K562 (cell line): ENCODE measurements around the gene SRCIN1. TPM values are rescaled to one million over a fixed set of nuclear protein-coding genes. Genes with fewer than 3 reads are reported as not detected.

Experiments
- ATF1 ChIP-seq, 2 experiments: fragments of 450-650 bp in 1 of 2; IDR thresholded peaks; 2 replicates each; pipeline ENCODE4 v1.6.1; 2016; ENCODE audit warnings: missing compliant biosample characterization in 1 of 2, missing genetic modification characterization in 1 of 2
- BDP1 ChIP-seq: IDR thresholded peaks from 3 replicates; pipeline ENCODE4 v1.6.1; 2011; ENCODE audit not compliant: insufficient read length, insufficient read depth
- CEBPG ChIP-seq, 3 experiments: fragments of 200-800 bp in 1 of 3; sonication (Bioruptor generic) in 1 of 3; sonication (generic) in 1 of 3; formaldehyde crosslinking in 1 of 3; IDR thresholded peaks in 2 of 3; conservative IDR thresholded peaks in 1 of 3; 2 replicates each; pipeline versions ENCODE4 v1.6.1 to v1.8.0; 2016 to 2022; ENCODE audit warnings: missing compliant biosample characterization in 2 of 3, missing genetic modification characterization in 2 of 3, mild to moderate bottlenecking in 1 of 3, missing genetic modification reagents in 1 of 3
- GTF2A2 ChIP-seq: IDR thresholded peaks from 2 replicates; pipeline ENCODE4 v1.6.1; 2016; ENCODE audit warnings: mild to moderate bottlenecking, missing genetic modification characterization, missing compliant biosample characterization
- HCFC1 ChIP-seq: IDR thresholded peaks from 2 replicates; pipeline ENCODE4 v1.6.1; 2012; ENCODE audit warnings: low read depth, low read length, improper control_type of control experiment
- JUND ChIP-seq, 2 experiments: IDR thresholded peaks; 2 replicates in 1 of 2; 3 replicates in 1 of 2; pipeline ENCODE4 v1.6.1; 2011; ENCODE audit warnings: borderline replicate concordance in 2 of 2, low read depth in 2 of 2, low read length in 2 of 2, improper control_type of control experiment in 1 of 2, missing biosample characterization in 1 of 2, missing genetic modification characterization in 1 of 2, missing genetic modification reagents in 1 of 2
- MAFK ChIP-seq: IDR thresholded peaks from 2 replicates; pipeline ENCODE4 v1.6.1; 2011; ENCODE audit warnings: low read length, improper control_type of control experiment
- PATZ1 ChIP-seq: fragments of 250-450 bp; sonication (Bioruptor Pico); IDR thresholded peaks from 2 replicates; pipeline ENCODE4 v1.5.0; 2020; ENCODE audit warnings: mild to moderate bottlenecking, borderline replicate concordance
- PRMT5 ChIP-seq: sonication (generic); formaldehyde crosslinking; IDR thresholded peaks from 2 replicates; pipeline ENCODE4 v1.5.0; 2020; ENCODE audit warnings: missing genetic modification reagents
- RBFOX2 ChIP-seq: fragments of 200-400 bp; formaldehyde crosslinking; IDR thresholded peaks from 2 replicates; pipeline ENCODE4 v1.6.1; 2017; ENCODE audit warnings: low read depth, mild to moderate bottlenecking, low read length, moderate library complexity
- SAFB ChIP-seq: fragments of 200-400 bp; formaldehyde crosslinking; IDR thresholded peaks from 2 replicates; pipeline ENCODE4 v1.6.1; 2017; ENCODE audit warnings: low read depth, low read length, borderline replicate concordance
- SIX5 ChIP-seq, 2 experiments: IDR thresholded peaks; 2 replicates each; pipeline ENCODE4 v1.6.1; 2011; ENCODE audit warnings: low read length in 2 of 2, borderline replicate concordance in 1 of 2, low read depth in 1 of 2, mild to moderate bottlenecking in 1 of 2, moderate library complexity in 1 of 2; ENCODE audit not compliant: insufficient read depth in 1 of 2
- ZNF324 ChIP-seq: fragments of 250-450 bp; sonication (Bioruptor Pico); IDR thresholded peaks from 2 replicates; pipeline ENCODE4 v1.4.0; 2020; ENCODE audit warnings: mild to moderate bottlenecking
- ZNF398 ChIP-seq: fragments of 250-450 bp; sonication (Bioruptor Pico); IDR thresholded peaks from 2 replicates; pipeline ENCODE4 v1.8.0; 2021; ENCODE audit warnings: moderate library complexity, mild to moderate bottlenecking, inconsistent platforms
- ZNF57 ChIP-seq: fragments of 450-650 bp; formaldehyde crosslinking; IDR thresholded peaks from 2 replicates; pipeline ENCODE4 v1.4.0; 2020; ENCODE audit warnings: mild to moderate bottlenecking, moderate library complexity
- ZNF830 ChIP-seq: fragments of 250-450 bp; sonication (Bioruptor Pico); IDR thresholded peaks from 2 replicates; pipeline ENCODE4 v1.5.0; 2021; ENCODE audit warnings: mild to moderate bottlenecking
- polyA plus RNA-seq, 8 experiments: library from polyadenylated mRNA; depleted of rRNA in 4 of 8; stranded (reverse) in 5 of 8; unstranded in 3 of 8; fragments of >200 nt; fragmentation: Nextera tagmentation in 2 of 8; fragmentation: Illumina TruSeq in 1 of 8; extraction: Ambion mirVana in 2 of 8; extraction: Trizol in 1 of 8; gene quantifications; 2 replicates each; pipeline versions ENCODE4 v1.2.1 to v1.2.3, GENCODE V29; 2011 to 2014; ENCODE audit warnings: inconsistent platforms in 1 of 8, missing spikeins in 1 of 8
- total RNA-seq, 7 experiments: library from RNA; depleted of rRNA in 6 of 7; stranded (reverse); fragments of >200 nt in 6 of 7; fragmentation: Illumina TruSeq in 2 of 7; extraction: Trizol in 2 of 7; gene quantifications; 2 replicates each; pipeline versions ENCODE4 v1.2.1 to v1.2.3, GENCODE V29; 2011 to 2021; ENCODE audit warnings: low replicate concordance in 1 of 7
- TF ChIP-seq, protein P1 (sequence below): sonication (generic); formaldehyde crosslinking; IDR thresholded peaks from 2 replicates; pipeline ENCODE4 v1.8.1; 2023; ENCODE audit warnings: mild to moderate bottlenecking, missing genetic modification reagents
- TF ChIP-seq, protein P2 (sequence below): fragments of 150-350 bp; IDR thresholded peaks from 2 replicates; pipeline ENCODE4 v1.6.1; 2014; ENCODE audit warnings: low read depth, mild to moderate bottlenecking, low read length, borderline replicate concordance

SRCIN1 gene
- total and polyA plus RNA-seq, 9 of the 15 experiments (the other 6 are each of a cell fraction or from before 2014, with no cell fraction given) = 0.09 to 0.33 (median 0.13) TPM; not detected in 6

DNA sequence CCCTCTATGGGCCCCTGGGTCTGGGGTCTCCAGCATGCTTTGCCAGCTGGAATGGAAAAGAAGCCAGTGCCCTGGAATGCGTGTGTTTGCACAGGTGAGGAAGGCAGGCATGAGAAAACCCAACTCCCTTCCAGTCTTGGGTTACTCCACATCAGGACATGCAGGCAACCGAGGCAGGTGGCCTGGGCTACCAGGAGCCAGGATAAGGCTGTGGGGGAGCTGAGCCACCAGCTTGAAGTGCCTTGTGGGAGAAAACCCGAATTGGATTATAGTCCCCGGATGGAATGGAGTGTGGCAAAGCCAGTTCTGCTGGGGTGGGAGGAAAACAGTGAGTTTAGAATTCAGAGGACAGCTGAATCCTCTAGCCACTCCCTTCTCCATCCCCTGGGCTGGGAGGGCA, 7.2 kb downstream of the SRCIN1 start (continued):
- no peak for TF ChIP-seq CEBPG (CRISPR knock-in tag; IDR thresholded peaks at IDR 0.05)
- TF ChIP-seq CEBPG (tag; conservative IDR thresholded peaks at IDR 0.05 in 1 of 2, IDR thresholded peaks at IDR 0.05 in 1 of 2) = no peak
- TF ChIP-seq, protein P1, sequence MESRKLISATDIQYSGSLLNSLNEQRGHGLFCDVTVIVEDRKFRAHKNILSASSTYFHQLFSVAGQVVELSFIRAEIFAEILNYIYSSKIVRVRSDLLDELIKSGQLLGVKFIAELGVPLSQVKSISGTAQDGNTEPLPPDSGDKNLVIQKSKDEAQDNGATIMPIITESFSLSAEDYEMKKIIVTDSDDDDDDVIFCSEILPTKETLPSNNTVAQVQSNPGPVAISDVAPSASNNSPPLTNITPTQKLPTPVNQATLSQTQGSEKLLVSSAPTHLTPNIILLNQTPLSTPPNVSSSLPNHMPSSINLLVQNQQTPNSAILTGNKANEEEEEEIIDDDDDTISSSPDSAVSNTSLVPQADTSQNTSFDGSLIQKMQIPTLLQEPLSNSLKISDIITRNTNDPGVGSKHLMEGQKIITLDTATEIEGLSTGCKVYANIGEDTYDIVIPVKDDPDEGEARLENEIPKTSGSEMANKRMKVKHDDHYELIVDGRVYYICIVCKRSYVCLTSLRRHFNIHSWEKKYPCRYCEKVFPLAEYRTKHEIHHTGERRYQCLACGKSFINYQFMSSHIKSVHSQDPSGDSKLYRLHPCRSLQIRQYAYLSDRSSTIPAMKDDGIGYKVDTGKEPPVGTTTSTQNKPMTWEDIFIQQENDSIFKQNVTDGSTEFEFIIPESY (CRISPR knock-in tag) = no peak
- no peak for TF ChIP-seq BDP1
- no peak for TF ChIP-seq GTF2A2 (tag)
- TF ChIP-seq ZNF324 (CRISPR knock-in tag) = no peak
- no peak for TF ChIP-seq ZNF830 (CRISPR knock-in tag)
- no peak for TF ChIP-seq PRMT5 (CRISPR knock-in tag)
- TF ChIP-seq SIX5 (IDR thresholded peaks at IDR 0.05; ENCODE audit: borderline replicate concordance in 1 of 2, insufficient read depth in 1 of 2, low read depth in 1 of 2, low read length in 2 of 2) = no peak
- TF ChIP-seq PATZ1 = no peak
- TF ChIP-seq SAFB = no peak
- TF ChIP-seq, protein P2, sequence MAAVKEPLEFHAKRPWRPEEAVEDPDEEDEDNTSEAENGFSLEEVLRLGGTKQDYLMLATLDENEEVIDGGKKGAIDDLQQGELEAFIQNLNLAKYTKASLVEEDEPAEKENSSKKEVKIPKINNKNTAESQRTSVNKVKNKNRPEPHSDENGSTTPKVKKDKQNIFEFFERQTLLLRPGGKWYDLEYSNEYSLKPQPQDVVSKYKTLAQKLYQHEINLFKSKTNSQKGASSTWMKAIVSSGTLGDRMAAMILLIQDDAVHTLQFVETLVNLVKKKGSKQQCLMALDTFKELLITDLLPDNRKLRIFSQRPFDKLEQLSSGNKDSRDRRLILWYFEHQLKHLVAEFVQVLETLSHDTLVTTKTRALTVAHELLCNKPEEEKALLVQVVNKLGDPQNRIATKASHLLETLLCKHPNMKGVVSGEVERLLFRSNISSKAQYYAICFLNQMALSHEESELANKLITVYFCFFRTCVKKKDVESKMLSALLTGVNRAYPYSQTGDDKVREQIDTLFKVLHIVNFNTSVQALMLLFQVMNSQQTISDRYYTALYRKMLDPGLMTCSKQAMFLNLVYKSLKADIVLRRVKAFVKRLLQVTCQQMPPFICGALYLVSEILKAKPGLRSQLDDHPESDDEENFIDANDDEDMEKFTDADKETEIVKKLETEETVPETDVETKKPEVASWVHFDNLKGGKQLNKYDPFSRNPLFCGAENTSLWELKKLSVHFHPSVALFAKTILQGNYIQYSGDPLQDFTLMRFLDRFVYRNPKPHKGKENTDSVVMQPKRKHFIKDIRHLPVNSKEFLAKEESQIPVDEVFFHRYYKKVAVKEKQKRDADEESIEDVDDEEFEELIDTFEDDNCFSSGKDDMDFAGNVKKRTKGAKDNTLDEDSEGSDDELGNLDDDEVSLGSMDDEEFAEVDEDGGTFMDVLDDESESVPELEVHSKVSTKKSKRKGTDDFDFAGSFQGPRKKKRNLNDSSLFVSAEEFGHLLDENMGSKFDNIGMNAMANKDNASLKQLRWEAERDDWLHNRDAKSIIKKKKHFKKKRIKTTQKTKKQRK = no peak
- TF ChIP-seq HCFC1 = peak; percentile 48
- TF ChIP-seq MAFK = no peak
- no peak for TF ChIP-seq ZNF57
- TF ChIP-seq RBFOX2 = no peak
- no peak for TF ChIP-seq ZNF398 (CRISPR knock-in tag)
- TF ChIP-seq JUND (IDR thresholded peaks at IDR 0.05; ENCODE audit: borderline replicate concordance, low read depth, low read length) = peak; percentile 68
- no peak; the same call in 2 of the 3 replicates for TF ChIP-seq JUND (tag; IDR thresholded peaks at IDR 0.05; ENCODE audit: borderline replicate concordance, low read depth, low read length)
- no peak for TF ChIP-seq ATF1 (CRISPR knock-in tag; IDR thresholded peaks at IDR 0.05)
- TF ChIP-seq ATF1 (tag; IDR thresholded peaks at IDR 0.05) = no peak
